Sigmoid colon (tissue), 4 donors: ENCODE data around the gene ACSL6.

ENCODE experiments used
- CTCF ChIP-seq, 4 experiments: fragments of 450-650 bp in 3 of 4; fragments of 200-600 bp in 1 of 4; IDR thresholded peaks; one replicate each; pipeline ENCODE4 v1.5.1; 2016 to 2019; ENCODE audit warnings: antibody characterized with exemption in 4 of 4, mild to moderate bottlenecking in 3 of 4, moderate library complexity in 2 of 4
- POLR2AphosphoS5 ChIP-seq, 4 donors: sonication (generic); formaldehyde crosslinking; IDR thresholded peaks; one replicate each; pipeline ENCODE4 v1.6.1; 2017; ENCODE audit warnings: antibody characterized with exemption in 4 of 4

GRCh38 chr5:131952301-131952857 lies 59.1 kb downstream of the ACSL6 start:
- no peak for TF ChIP-seq CTCF (IDR thresholded peaks at IDR 0.05)
- no peak for TF ChIP-seq POLR2AphosphoS5 (IDR thresholded peaks at IDR 0.05)
